Suppressor macrophage treated with lipopolysaccharide for 1 hour (primary cell): ENCODE results near the gene ELAVL3.

ENCODE experiments used
- DNase-seq, 3 donors: peaks; one replicate each; pipeline ENCODE4 v3.0.0-alpha.2; 2020 to 2022

The ELAVL3 gene

GRCh38 chr19:11405846-11406643 lies 74.8 kb downstream of the ELAVL3 start:
- no peak for DNase-seq

- DNase-seq = no peak
Observed at GRCh38 chr19:11404588-11405222, 76.1 kb downstream of the ELAVL3 start.

GRCh38 chr19:11401808-11402543 lies 78.9 kb downstream of the ELAVL3 start:
- no peak for DNase-seq
